DOHH2 (cell line): ENCODE measurements around the gene CREB1.

Experiments
- CTCF ChIP-seq: fragments of 200-600 bp; sonication (generic); IDR thresholded peaks from one replicate; pipeline ENCODE4 v1.5.1; 2014; ENCODE audit warnings: antibody characterized with exemption, mild to moderate bottlenecking, low read depth, low read length; ENCODE audit not compliant: poor library complexity, severe bottlenecking
- EZH2phosphoT487 ChIP-seq: fragments of 200-600 bp; sonication (generic); IDR thresholded peaks from 2 replicates; pipeline ENCODE4 v1.6.1; 2017; ENCODE audit warnings: borderline replicate concordance, mild to moderate bottlenecking, antibody characterized with exemption, low read length, moderate library complexity, mixed read lengths

DNA sequence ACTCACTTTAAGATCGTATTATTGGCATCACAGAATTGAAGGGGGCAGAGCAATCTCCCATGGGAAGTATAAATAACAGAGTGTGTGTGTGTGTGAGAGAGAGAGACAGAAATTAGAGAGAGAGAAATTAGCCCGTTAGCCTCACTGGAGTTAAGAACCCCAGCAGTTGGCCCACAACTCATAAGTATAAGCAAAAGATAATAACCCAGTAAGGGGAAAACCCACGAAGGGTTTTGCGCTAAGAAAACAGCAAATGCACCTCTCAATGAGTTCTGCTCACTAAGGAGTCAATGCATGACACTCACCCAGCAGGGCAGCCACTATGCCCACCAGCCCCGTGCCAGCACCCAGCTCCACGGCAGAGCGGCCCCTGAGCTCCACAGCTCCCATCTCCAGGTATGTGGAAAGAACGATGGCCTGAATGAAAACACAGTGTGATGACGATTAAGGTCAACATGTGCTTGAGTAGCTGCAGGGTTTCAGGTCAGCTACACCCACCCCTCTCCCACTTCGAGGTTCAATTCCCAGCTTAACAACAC, 91.8 kb downstream of the CREB1 start:
- no peak for TF ChIP-seq CTCF
- no peak for TF ChIP-seq EZH2phosphoT487
